Endothelial cell of umbilical vein (primary cell): ENCODE data around the gene MACROD2. TPM values are rescaled to one million over a fixed set of nuclear protein-coding genes. Genes with fewer than 3 reads are reported as not detected.

ENCODE experiments used
- BruUV-seq: library from RNA; stranded (reverse); fragments of 400-500 nt; replicated peaks from 2 replicates; lab custom pipeline; 2021; lab: Mats Ljungman, UMichigan
- CTCF ChIA-PET: fragments of 300-600, 350-600 bp; sonication (Branson Sonifier 250); formaldehyde crosslinking; loops from one replicate; lab custom pipeline; 2021; ENCODE audit warnings: antibody characterized with exemption, inconsistent platforms; lab: Charles Lee
- POLR2A ChIA-PET: fragments of 300-600, 350-600 bp; sonication (Branson Sonifier 250); formaldehyde crosslinking; loops from one replicate; lab custom pipeline; 2021; ENCODE audit warnings: antibody characterized with exemption, inconsistent platforms; lab: Charles Lee
- DNase-seq: peaks from one replicate; pipeline ENCODE4 v3.0.0-alpha.2; 2011; ENCODE audit warnings: low read depth, low spot score
- FAIRE-seq: peaks from 2 replicates; lab custom pipeline; 2011; peaks lifted over from hg19 to GRCh38; lab: Jason Lieb, UNC
- H2AFZ ChIP-seq: 2 replicates; pipeline ENCODE4 v1.6.0; 2012; ENCODE audit warnings: low read depth, low read length, control low read depth, inconsistent platforms
- H3K27ac ChIP-seq: 2 replicates; pipeline ENCODE4 v1.5.1; 2011; ENCODE audit warnings: low read depth, mild to moderate bottlenecking, control low read depth, low read length, moderate library complexity; ENCODE audit not compliant: insufficient read depth
- H3K27me3 ChIP-seq, 2 experiments: 2 replicates each; pipeline versions ENCODE4 v1.6.0 to v1.6.1; 2011; ENCODE audit warnings: low read length in 2 of 2, mixed read lengths in 1 of 2; ENCODE audit not compliant: control insufficient read depth in 2 of 2, insufficient read depth in 2 of 2
- H3K36me3 ChIP-seq, 2 experiments: 2 replicates in 1 of 2; 3 replicates in 1 of 2; pipeline ENCODE4 v1.5.1; 2011; ENCODE audit warnings: low read length in 2 of 2, mild to moderate bottlenecking in 1 of 2, moderate library complexity in 1 of 2; ENCODE audit not compliant: control insufficient read depth in 2 of 2, insufficient read depth in 2 of 2; ENCODE audit errors: extremely low read depth in 1 of 2
- H3K4me1 ChIP-seq: 3 replicates; pipeline ENCODE4 v1.5.1; 2011; ENCODE audit warnings: mild to moderate bottlenecking, low read length; ENCODE audit not compliant: control insufficient read depth, insufficient read depth; ENCODE audit errors: extremely low read depth
- H3K4me2 ChIP-seq: 2 replicates; pipeline ENCODE4 v1.6.1; 2011; ENCODE audit warnings: low read length, control low read depth, mixed read lengths; ENCODE audit not compliant: insufficient read depth
- H3K4me3 ChIP-seq, 3 experiments: fragments of 200-600 bp in 1 of 3; sonication (generic), shearing (Covaris generic) in 1 of 3; replicated peaks in 1 of 3; 2 replicates each; pipeline ENCODE4 v1.5.1; 2011 to 2016; ENCODE audit warnings: control low read depth in 3 of 3, low read length in 3 of 3, mild to moderate bottlenecking in 2 of 3, inconsistent platforms in 1 of 3, low read depth in 1 of 3, moderate library complexity in 1 of 3; ENCODE audit not compliant: insufficient read depth in 1 of 3
- H3K79me2 ChIP-seq: 2 replicates; pipeline ENCODE4 v1.6.0; 2012; ENCODE audit warnings: low read length, inconsistent platforms; ENCODE audit not compliant: control insufficient read depth, insufficient read depth
- H3K9ac ChIP-seq: replicated peaks from 2 replicates; pipeline ENCODE3; 2011; ENCODE audit warnings: low read length, control low read depth; ENCODE audit not compliant: insufficient read depth; ENCODE audit errors: extremely low read depth
- H3K9me1 ChIP-seq: replicated peaks from 3 replicates; pipeline ENCODE4 v1.6.0; 2011; ENCODE audit warnings: mild to moderate bottlenecking, low read length; ENCODE audit not compliant: control insufficient read depth, insufficient read depth; ENCODE audit errors: extremely low read depth
- H3K9me3 ChIP-seq: replicated peaks from 2 replicates; pipeline ENCODE4 v1.5.1; 2012; ENCODE audit warnings: low read length, inconsistent platforms; ENCODE audit not compliant: control insufficient read depth, insufficient read depth
- H4K20me1 ChIP-seq: replicated peaks from 2 replicates; pipeline ENCODE3; 2011; ENCODE audit warnings: mild to moderate bottlenecking, low read length; ENCODE audit not compliant: control insufficient read depth, insufficient read depth; ENCODE audit errors: extremely low read depth
- CTCF ChIP-seq, 2 donors: IDR thresholded peaks; 1 replicate in 1 of 2; 2 replicates in 1 of 2; pipeline ENCODE4 v1.5.1; 2011; ENCODE audit warnings: low read length in 2 of 2, mild to moderate bottlenecking in 2 of 2, moderate library complexity in 2 of 2, control low read depth in 1 of 2, inconsistent platforms in 1 of 2, low read depth in 1 of 2; ENCODE audit not compliant: insufficient read depth in 1 of 2; ENCODE audit errors: extremely low read depth in 1 of 2
- EZH2 ChIP-seq: IDR thresholded peaks from 2 replicates; pipeline ENCODE4 v1.6.1; 2012; ENCODE audit warnings: borderline replicate concordance, low read depth, mild to moderate bottlenecking, moderate library complexity, low read length, inconsistent platforms; ENCODE audit not compliant: severe bottlenecking
- FOS ChIP-seq: IDR thresholded peaks from 2 replicates; pipeline ENCODE4 v1.6.1; 2011; ENCODE audit warnings: mild to moderate bottlenecking, low read length, moderate library complexity, borderline replicate concordance; ENCODE audit not compliant: insufficient read depth
- GATA2 ChIP-seq: IDR thresholded peaks from 2 replicates; pipeline ENCODE4 v1.7.0; 2011; ENCODE audit warnings: low read depth, mild to moderate bottlenecking, moderate library complexity, mixed read lengths, low read length; ENCODE audit not compliant: insufficient read length, insufficient read depth
- JUN ChIP-seq: IDR thresholded peaks from 2 replicates; pipeline ENCODE4 v1.6.1; 2011; ENCODE audit warnings: borderline replicate concordance, low read depth; ENCODE audit not compliant: insufficient read length, insufficient read depth
- MAX ChIP-seq: IDR thresholded peaks from 2 replicates; pipeline ENCODE4 v1.6.1; 2011; ENCODE audit not compliant: insufficient read depth, insufficient read length
- MYC ChIP-seq: IDR thresholded peaks from one replicate; pipeline ENCODE4 v1.6.1; 2011; ENCODE audit warnings: mild to moderate bottlenecking, low read depth, low read length
- POLR2A ChIP-seq: IDR thresholded peaks from 2 replicates; pipeline ENCODE4 v1.6.1; 2012; ENCODE audit warnings: low read depth, mild to moderate bottlenecking, control low read depth, low read length
- POLR2AphosphoS5 ChIP-seq: IDR thresholded peaks from 2 replicates; pipeline ENCODE4 v1.6.1; 2012; ENCODE audit warnings: low read depth, mild to moderate bottlenecking, control low read depth, low read length, moderate library complexity; ENCODE audit not compliant: insufficient read depth
- dilution Hi-C: fragments of 300-500 bp; cut with MboI; formaldehyde crosslinking; loops from one replicate; pipeline ENCODE4 v1.15.0; 2019; ENCODE audit warnings: low sequenced_read_pairs; ENCODE audit not compliant: extremely low pct_ligation_motif_present
- intact Hi-C: fragments of 100-400 bp; cut with micrococcal nuclease; formaldehyde crosslinking; loops from one replicate; pipeline ENCODE4 v1.10.0; 2022
- polyA plus RNA-seq, 4 experiments: library from polyadenylated mRNA; depleted of rRNA in 3 of 4; stranded (reverse) in 3 of 4; unstranded in 1 of 4; fragments of >200 nt; gene quantifications; 2 replicates each; pipeline versions ENCODE4 v1.2.1 to v1.2.3, GENCODE V29; 2011 to 2012; ENCODE audit warnings: missing spikeins in 1 of 4
- total RNA-seq: library from RNA; stranded (reverse); gene quantifications from 2 replicates; pipeline ENCODE4 v1.2.3, GENCODE V29; 2021

The MACROD2 gene
- total and polyA plus RNA-seq, 2 donors (not counting 3 experiments of a cell fraction or from before 2014, with no cell fraction given): 0.11 to 0.73 TPM

GRCh38 chr20:15257569-15257870 is 1262.2 kb downstream of the MACROD2 start:
- no peaks in the 10 kb centered on the region for H3K79me2 ChIP-seq
- H3K4me1 ChIP-seq: no peaks in the 10 kb centered on the region
- H2AFZ ChIP-seq: no peak overlapping the region
- no peak overlapping the region for H3K9ac ChIP-seq
- H3K4me3 ChIP-seq: no peak overlapping the region
- no peaks in the 10 kb centered on the region for H4K20me1 ChIP-seq
- ChIA-PET POLR2A (no interaction called here), CTCF (no interaction called here)
- H3K9me3 ChIP-seq: no peaks in the 10 kb centered on the region
- intact Hi-C loops (no loop called here), dilution Hi-C loops (no loop called here)
- DNase-seq (no peak), FAIRE-seq (no peak)
- H3K27ac ChIP-seq: no peak overlapping the region
- no peaks in the 10 kb centered on the region for H3K27me3 ChIP-seq
- no peak overlapping the region for H3K4me2 ChIP-seq
- no peaks in the 10 kb centered on the region for H3K9me1 ChIP-seq
- TF ChIP-seq MYC (no peak), EZH2 (no peak), MAX (no peak), FOS (no peak), JUN (no peak), POLR2AphosphoS5 (no peak), GATA2 (no peak), CTCF (IDR thresholded peaks at IDR 0.05; ENCODE audit: extremely low read depth in 1 of 2, insufficient read depth in 1 of 2, low read depth in 1 of 2, low read length in 2 of 2) (no peak), POLR2A (no peak)
- no peaks in the 10 kb centered on the region for H3K36me3 ChIP-seq
- no TSS peak for BruUV-seq
